C4-2B (cell line): Measurements from ENCODE around the gene ROR2.
"Not testable (repeated sequence)": the region's sequence is repeated elsewhere in the genome, so short reads cannot be mapped to it uniquely, and the experiment has no call there.

Source experiments
- H3K27ac ChIP-seq: fragments of 450-650 bp; 2 replicates; pipeline ENCODE4 v1.5.1; 2017
- CTCF ChIP-seq: fragments of 450-650 bp; conservative IDR thresholded peaks from 2 replicates; pipeline ENCODE4 v1.5.1; 2017; ENCODE audit warnings: mild to moderate bottlenecking
- ZFX ChIP-seq: fragments of 450-650 bp; IDR thresholded peaks from 2 replicates; pipeline ENCODE4 v1.6.1; 2017

ROR2 gene

DNA sequence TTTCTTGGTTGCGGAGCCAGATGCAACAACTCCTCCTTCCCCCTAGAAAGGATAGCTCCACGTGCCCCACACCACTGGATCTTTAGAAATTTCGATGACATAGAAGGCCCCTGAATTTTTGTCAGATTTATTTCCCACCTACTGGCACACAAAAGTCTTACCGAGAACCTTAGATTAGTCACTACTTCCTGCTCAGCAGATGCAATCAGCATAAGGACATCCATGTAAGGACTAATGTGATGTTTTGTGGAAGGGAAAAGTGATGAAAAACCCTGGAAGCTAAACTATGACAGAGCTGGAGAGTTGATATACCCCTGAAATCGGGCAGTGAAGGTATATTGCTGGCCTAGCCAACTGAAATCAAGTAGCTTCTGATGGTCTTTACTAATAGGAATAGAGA is 400.9 kb downstream of the ROR2 start:
- no peak overlapping the region for H3K27ac ChIP-seq
- TF ChIP-seq ZFX (no peak), CTCF (no peak)

- TF ChIP-seq ZFX (no peak), CTCF (no peak)
- H3K27ac ChIP-seq: no peak overlapping the region
These were observed 402.9 kb downstream of the ROR2 start for GRCh38 chr9:91547081-91547480.

GRCh38 chr9:91546574-91546973 is 403.5 kb downstream of the ROR2 start:
- TF ChIP-seq CTCF (no peak), ZFX (no peak)
- H3K27ac ChIP-seq: no peak overlapping the region

GRCh38 chr9:91541734-91542133 is 408.3 kb downstream of the ROR2 start:
- TF ChIP-seq ZFX (no peak), CTCF (no peak)
- H3K27ac ChIP-seq: no peak overlapping the region

DNA sequence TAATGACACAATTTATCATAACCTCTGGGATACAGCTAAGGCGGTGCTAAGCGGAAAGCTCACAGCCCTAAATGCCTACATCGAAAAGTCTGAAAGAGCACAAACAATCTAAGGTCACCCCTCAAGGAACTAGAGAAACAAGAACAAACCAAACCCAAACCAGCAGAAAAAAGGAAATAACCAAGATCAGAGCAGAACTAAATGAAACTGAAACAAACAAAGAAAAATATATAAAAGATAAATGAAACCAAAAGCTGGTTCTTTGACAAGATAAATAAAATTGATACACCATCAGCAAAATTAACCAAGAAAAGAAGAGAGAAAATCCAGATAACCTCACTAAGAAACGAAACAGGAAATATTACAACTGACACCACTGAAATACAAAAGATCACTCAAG is 409.5 kb downstream of the ROR2 start:
- H3K27ac ChIP-seq: not testable (repeated sequence)

GRCh38 chr9:91536211-91536691 is 413.8 kb downstream of the ROR2 start:
- no peak overlapping the region for H3K27ac ChIP-seq
- TF ChIP-seq CTCF: no peak
- TF ChIP-seq ZFX: no peak

DNA sequence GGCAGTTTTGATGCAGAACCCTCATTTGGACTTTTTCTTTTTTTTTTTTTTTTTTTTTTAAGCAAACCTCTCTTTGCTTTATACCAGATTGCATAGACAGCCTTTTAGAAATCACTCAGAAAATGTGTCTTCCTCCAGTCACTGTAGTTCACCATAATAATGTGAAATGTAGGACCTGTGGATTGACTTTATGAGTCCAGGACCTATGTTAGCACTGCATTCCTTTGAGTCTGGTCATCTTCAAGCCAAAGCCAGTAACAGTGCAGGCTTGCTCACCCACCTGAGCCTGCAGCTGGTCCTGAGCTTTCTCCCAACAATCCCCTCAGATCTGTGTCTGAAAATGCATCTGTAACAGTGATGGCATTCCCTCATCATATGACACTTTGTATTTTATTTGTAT is 415.7 kb downstream of the ROR2 start:
- H3K27ac ChIP-seq: no peak overlapping the region
- TF ChIP-seq CTCF: no peak
- no peak for TF ChIP-seq ZFX

- TF ChIP-seq CTCF (no peak), ZFX (no peak)
- no peak overlapping the region for H3K27ac ChIP-seq
These were observed 416.6 kb downstream of the ROR2 start for GRCh38 chr9:91533382-91533781.
